IMR-90 (cell line): Measurements from ENCODE around the gene CD79A.

ENCODE experiments used
- CEBPB ChIP-seq: IDR thresholded peaks from 2 replicates; pipeline ENCODE4 v1.6.1; 2012; ENCODE audit warnings: low read depth, low read length, improper control_type of control experiment
- CHD1 ChIP-seq: IDR thresholded peaks from 2 replicates; pipeline ENCODE4 v1.6.1; 2012; ENCODE audit warnings: low read depth, low read length, improper control_type of control experiment
- MAZ ChIP-seq: IDR thresholded peaks from 2 replicates; pipeline ENCODE4 v1.6.1; 2012; ENCODE audit warnings: low read depth, mild to moderate bottlenecking, low read length, improper control_type of control experiment, moderate library complexity, borderline replicate concordance
- MXI1 ChIP-seq: IDR thresholded peaks from 2 replicates; pipeline ENCODE4 v1.6.1; 2012; ENCODE audit warnings: low read depth, mild to moderate bottlenecking, low read length, moderate library complexity, borderline replicate concordance
- POLR2A ChIP-seq: IDR thresholded peaks from 2 replicates; pipeline ENCODE4 v1.6.1; 2012; ENCODE audit warnings: mild to moderate bottlenecking, low read depth, low read length
- TF ChIP-seq, protein P1 (sequence below): conservative IDR thresholded peaks from 2 replicates; pipeline ENCODE4 v1.5.1; 2012; ENCODE audit warnings: mild to moderate bottlenecking, low read depth, low read length, improper control_type of control experiment
- TF ChIP-seq, protein P2 (sequence below): fragments of 150-350 bp; IDR thresholded peaks from 2 replicates; pipeline ENCODE4 v1.6.1; 2017; ENCODE audit warnings: mild to moderate bottlenecking, antibody characterized with exemption, low read length, low read depth

DNA sequence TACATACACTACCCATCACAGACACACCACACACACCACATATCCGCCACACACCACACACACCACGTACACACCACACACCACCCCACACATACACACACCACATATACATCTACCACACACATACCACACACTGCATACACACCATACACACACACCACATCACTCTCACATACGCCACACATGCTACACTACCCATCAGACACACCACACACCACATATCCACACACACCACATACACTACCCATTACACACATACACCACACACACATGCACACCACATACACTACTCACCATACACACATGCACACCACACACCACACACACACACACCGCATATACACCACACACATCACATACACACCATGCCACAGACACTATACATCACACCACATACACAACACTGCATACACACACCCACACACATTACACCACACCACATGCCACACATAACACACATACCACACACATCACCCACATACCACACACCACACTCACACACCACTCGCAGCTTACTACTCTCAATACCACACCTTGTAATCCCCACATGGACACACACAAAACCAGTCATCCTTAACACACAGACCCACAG lies 41.7 kb downstream of the CD79A start:
- TF ChIP-seq POLR2A: no peak
- no peak for TF ChIP-seq MAZ
- TF ChIP-seq, protein P1, sequence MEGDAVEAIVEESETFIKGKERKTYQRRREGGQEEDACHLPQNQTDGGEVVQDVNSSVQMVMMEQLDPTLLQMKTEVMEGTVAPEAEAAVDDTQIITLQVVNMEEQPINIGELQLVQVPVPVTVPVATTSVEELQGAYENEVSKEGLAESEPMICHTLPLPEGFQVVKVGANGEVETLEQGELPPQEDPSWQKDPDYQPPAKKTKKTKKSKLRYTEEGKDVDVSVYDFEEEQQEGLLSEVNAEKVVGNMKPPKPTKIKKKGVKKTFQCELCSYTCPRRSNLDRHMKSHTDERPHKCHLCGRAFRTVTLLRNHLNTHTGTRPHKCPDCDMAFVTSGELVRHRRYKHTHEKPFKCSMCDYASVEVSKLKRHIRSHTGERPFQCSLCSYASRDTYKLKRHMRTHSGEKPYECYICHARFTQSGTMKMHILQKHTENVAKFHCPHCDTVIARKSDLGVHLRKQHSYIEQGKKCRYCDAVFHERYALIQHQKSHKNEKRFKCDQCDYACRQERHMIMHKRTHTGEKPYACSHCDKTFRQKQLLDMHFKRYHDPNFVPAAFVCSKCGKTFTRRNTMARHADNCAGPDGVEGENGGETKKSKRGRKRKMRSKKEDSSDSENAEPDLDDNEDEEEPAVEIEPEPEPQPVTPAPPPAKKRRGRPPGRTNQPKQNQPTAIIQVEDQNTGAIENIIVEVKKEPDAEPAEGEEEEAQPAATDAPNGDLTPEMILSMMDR: no peak
- TF ChIP-seq MXI1: no peak
- TF ChIP-seq CEBPB: no peak
- TF ChIP-seq CHD1: no peak
- TF ChIP-seq, protein P2, sequence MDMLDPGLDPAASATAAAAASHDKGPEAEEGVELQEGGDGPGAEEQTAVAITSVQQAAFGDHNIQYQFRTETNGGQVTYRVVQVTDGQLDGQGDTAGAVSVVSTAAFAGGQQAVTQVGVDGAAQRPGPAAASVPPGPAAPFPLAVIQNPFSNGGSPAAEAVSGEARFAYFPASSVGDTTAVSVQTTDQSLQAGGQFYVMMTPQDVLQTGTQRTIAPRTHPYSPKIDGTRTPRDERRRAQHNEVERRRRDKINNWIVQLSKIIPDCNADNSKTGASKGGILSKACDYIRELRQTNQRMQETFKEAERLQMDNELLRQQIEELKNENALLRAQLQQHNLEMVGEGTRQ: no peak
